Fibroblast of lung (primary cell): ENCODE results near the gene C10orf67.

Experiments
- EZH2 ChIP-seq: IDR thresholded peaks from 2 replicates; pipeline ENCODE4 v1.5.1; 2012; ENCODE audit warnings: low read length, control low read depth, mild to moderate bottlenecking; ENCODE audit errors: missing control alignments
- TF ChIP-seq, protein P1 (sequence below), 2 donors: IDR thresholded peaks in 1 of 2; conservative IDR thresholded peaks in 1 of 2; 1 replicate in 1 of 2; 2 replicates in 1 of 2; pipeline ENCODE4 v1.5.1; 2011 to 2012; ENCODE audit warnings: low read length in 2 of 2, control low read depth in 1 of 2, inconsistent platforms in 1 of 2, low read depth in 1 of 2, mild to moderate bottlenecking in 1 of 2

DNA sequence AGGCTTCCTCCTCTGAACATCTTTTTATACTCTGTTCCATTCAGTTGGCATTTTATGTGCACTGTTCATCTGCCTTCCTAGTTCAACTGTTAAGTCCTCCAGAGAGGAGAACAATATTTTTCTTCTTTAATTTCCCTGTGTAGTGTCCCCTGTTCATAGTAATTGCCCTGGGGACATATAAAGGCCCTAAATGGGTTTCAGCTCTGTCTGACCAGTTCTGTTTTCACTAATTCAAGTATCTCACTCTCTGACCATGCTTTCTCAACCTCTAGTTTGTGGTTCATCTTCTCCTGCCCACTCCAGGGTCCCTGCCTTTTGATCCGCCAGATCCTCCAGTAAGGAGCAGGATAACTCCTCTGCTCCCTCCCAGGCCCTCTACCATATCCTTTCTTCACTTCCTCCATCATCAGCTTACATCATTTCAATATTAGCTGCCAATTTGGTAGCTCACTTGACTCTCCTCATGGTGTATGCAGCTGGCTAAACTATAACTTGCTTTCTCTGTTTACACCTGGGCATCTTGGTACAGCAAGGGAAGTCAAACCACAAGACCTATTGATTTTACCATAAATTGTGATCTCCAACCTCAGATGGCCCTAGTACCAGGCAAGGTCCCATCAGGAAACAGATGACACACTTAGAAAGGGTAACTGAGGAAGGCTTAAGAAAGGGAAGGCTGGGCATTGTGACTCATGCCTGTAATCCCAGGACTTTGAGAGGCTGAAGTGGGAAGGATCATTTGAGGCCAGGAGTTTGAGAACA is 17.7 kb upstream of the C10orf67 start:
- TF ChIP-seq, protein P1, sequence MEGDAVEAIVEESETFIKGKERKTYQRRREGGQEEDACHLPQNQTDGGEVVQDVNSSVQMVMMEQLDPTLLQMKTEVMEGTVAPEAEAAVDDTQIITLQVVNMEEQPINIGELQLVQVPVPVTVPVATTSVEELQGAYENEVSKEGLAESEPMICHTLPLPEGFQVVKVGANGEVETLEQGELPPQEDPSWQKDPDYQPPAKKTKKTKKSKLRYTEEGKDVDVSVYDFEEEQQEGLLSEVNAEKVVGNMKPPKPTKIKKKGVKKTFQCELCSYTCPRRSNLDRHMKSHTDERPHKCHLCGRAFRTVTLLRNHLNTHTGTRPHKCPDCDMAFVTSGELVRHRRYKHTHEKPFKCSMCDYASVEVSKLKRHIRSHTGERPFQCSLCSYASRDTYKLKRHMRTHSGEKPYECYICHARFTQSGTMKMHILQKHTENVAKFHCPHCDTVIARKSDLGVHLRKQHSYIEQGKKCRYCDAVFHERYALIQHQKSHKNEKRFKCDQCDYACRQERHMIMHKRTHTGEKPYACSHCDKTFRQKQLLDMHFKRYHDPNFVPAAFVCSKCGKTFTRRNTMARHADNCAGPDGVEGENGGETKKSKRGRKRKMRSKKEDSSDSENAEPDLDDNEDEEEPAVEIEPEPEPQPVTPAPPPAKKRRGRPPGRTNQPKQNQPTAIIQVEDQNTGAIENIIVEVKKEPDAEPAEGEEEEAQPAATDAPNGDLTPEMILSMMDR (conservative IDR thresholded peaks at IDR 0.05 in 1 of 2, IDR thresholded peaks at IDR 0.05 in 1 of 2; ENCODE audit: low read depth in 1 of 2, low read length in 2 of 2): no peak
- no peak for TF ChIP-seq EZH2
